Activated T-cell treated with anti-CD3 and anti-CD28 coated beads for 24 hours (primary cell): ENCODE measurements around the gene CD2BP2.
"Not testable (repeated sequence)": the region's sequence is repeated elsewhere in the genome, so short reads cannot be mapped to it uniquely, and the experiment has no call there.

Experiments used
- DNase-seq: peaks from one replicate; pipeline ENCODE4 v3.0.0-alpha.2; 2020; ENCODE audit warnings: low read depth

CD2BP2 gene

GRCh38 chr16:30355144-30355953 is at the start of gene CD2BP2:
TSS of gene CD2BP2 (minus strand) at chr16:30355308. CDS start at chr16:30354681, 627 bp downstream.
- peak; percentile 87 for DNase-seq

GRCh38 chr16:30401768-30402425 is 46.8 kb upstream of the CD2BP2 start:
- no peak for DNase-seq

GRCh38 chr16:30399435-30400186 is 44.5 kb upstream of the CD2BP2 start:
- no peak for DNase-seq

- no peak for DNase-seq
These were observed 43.7 kb upstream of the CD2BP2 start for GRCh38 chr16:30398661-30399434.

GRCh38 chr16:30397776-30398660 is 42.9 kb upstream of the CD2BP2 start:
- no peak for DNase-seq

- no peak for DNase-seq
These were observed 41.9 kb upstream of the CD2BP2 start for GRCh38 chr16:30397056-30397455.

GRCh38 chr16:30396627-30397026 is 41.5 kb upstream of the CD2BP2 start:
- not testable (repeated sequence) for DNase-seq

GRCh38 chr16:30395992-30396585 is 41.0 kb upstream of the CD2BP2 start:
- no peak for DNase-seq

DNA sequence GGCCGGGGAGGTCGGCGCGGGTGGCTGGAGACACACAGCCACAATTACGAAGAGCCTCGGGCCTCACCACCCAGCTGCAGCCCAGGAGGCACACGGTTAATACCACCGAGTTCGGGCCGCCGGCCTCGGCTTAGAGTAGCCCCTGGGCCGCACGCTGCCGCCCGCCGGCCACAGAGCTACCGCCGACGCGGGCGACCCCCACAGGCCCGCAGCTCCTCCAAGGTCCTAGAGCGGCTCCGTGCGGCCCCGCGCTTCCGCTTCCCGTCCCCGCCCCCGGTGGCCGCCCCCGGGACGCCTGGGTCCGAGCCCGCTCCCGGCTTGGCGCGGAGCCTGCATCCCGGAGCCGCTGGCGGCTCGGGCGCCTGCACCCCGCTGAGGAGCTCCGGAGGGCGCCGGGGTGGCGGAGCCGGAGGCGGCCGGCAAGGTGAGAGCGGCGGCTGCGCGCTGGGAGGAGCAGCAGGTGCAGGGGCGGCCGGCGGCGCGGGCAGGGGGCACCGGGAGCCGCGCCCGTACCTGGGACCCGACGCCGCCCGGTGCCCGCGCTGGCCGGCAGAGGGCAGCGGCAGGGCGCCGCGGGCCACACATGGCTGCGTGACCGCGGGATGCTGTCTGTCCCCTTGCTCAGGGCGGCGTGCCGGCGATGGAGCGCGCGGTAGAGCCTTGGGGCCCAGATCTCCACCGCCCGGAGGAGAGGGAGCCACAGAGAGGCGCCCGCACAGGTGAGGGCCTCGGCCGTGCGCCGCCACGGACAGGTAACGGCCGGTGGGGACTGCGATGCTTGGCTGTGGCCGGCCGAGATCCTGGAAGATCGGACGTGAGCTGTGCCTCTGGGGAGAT is 40.3 kb upstream of the CD2BP2 start, which contains the start of gene ZNF48:
Gene ZNF48, plus strand, starts transcription at position 266 of the 837 bp plus-strand sequence. Its CDS starts 375 bp downstream, at position 641.
- peak; percentile 48 for DNase-seq

- DNase-seq, result no peak
These were observed 39.6 kb upstream of the CD2BP2 start for GRCh38 chr16:30394592-30395154.

GRCh38 chr16:30383521-30383920 is 28.4 kb upstream of the CD2BP2 start:
- no peak for DNase-seq

- DNase-seq, result peak; percentile 71
These were observed 27.2 kb upstream of the CD2BP2 start, which contains the start of gene SEPTIN1 for GRCh38 chr16:30382111-30382881. TSS of gene SEPTIN1 (minus strand) at chr16:30382561. CDS start at chr16:30382542, 19 bp downstream.

DNA sequence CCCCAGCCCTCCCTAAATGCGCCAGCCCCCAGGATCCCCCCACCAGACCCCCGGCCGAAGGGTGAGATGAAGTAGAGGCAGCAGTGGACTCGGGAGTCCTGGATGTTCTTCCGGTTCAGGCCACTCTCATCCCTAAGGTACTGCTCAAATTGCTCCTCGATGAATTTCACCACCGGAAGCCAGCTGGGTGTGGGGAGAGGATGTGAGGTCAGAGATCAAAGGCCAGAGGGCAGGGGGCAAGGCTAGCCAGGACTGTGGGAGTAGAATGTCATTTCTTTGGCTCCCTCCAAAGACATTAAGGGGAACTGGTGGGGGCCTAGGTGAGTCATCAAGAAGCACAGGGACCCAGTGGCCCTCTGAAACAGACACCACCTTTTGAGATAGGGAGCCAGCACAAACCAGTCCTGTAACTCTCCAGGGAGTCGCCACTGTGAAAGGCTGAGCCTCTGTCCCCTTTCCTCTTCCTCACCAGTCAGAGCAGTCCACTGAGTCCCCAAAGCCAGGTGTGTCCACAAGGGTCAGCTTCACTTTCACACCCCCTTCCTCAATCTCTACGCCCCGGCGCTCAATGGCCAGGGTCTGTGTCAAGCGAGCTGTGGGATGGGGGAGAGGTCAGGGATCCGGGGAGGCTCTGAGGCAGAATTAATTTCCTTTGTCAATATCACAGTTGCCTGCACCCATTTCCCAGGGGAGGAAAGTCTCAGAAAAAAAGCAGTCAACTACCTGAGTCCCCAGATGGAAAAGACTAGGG is 26.4 kb upstream of the CD2BP2 start:
- no peak for DNase-seq

DNA sequence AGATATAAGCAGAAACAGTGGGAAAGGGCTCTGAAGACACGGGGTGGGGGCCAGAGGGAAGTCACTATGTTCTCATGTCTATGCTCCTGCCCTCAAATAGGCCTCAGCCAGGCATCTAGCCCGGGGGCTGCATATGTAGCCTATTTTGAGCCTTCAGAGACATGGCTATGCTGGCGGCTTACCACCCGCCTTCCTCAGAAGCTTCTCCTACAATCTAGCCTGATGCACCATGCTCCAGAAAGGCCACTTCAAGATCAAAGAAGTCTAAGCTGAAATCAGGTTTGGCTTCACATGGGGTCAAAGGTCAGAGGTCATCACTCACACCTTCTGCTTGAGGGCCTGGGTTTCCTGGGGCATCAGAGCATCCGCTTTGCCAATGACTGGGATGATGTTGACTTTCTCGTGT is 25.7 kb upstream of the CD2BP2 start:
- DNase-seq, result no peak

DNA sequence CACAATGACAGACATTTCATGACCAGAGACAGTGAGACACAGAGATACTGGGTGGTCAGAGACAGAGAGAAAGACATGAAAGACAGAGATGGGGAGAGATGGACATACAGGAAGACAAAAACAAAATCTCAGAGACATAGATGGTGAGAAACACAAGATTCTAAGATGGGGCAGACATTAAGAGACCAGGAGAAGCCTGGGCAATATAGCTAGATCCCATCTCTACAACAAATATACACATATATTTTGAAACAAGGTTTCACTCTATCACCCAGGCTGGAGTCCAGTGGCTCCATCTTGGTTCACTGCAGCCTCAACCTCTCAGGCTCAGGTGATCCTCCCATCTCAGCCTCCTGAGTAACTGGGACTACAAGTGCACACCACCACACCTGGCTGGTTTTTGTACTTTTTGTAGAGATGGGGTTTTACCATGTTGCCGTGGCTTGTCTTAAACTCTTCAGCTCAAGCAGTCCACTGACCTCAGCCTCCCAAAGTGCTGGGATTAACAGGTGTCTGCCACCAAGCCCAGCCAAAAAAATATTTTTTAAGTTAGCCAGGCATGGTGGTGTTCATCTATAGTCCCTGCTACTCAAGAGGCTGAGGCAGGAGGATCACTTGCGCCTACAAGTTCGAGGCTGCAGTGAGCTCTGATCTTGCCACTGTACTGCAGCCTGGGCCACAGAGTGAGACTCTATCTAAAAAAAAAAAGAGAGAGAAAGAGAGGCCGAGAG is 25.1 kb upstream of the CD2BP2 start:
- no peak for DNase-seq

GRCh38 chr16:30379158-30379783 is 24.2 kb upstream of the CD2BP2 start:
- no peak for DNase-seq
